DMS53 treated with DMSO at 0.1 percent for 48 hours (cell line): ENCODE measurements around the gene GTF3C5.
"Not testable (repeated sequence)": the region's sequence is repeated elsewhere in the genome, so short reads cannot be mapped to it uniquely, and the experiment has no call there.

ENCODE experiments used
- DNase-seq: peaks from one replicate; lab custom pipeline; 2025; ENCODE audit not compliant: unreplicated experiment; lab: John Stamatoyannopoulos, UW

GTF3C5 gene

DNA sequence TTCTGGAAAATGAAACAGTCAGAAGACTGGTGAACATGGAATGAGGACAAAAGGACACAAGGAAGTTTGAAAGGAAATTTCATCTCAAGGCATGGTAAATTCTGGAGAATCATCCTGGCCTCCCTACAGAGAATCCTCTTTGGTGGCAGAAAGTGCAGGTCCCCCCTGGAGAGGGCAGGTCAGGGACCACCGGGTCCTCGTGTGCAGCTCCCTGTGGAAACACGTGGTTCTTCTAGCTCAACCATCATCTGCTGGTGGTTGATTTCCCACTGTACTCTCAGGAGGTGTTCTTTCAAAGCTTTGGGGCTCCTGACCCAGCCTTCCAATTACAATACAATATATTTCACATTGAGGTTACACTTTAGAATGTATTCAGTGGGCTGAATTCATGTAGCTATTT, 2.6 kb upstream of the GTF3C5 start:
- DNase-seq, result no peak

GRCh38 chr9:133029994-133030316, 842 bp upstream of the GTF3C5 start:
- no peak for DNase-seq

- DNase-seq, result no peak
These were observed 279 bp downstream of the GTF3C5 start for GRCh38 chr9:133031130-133031422.

DNA sequence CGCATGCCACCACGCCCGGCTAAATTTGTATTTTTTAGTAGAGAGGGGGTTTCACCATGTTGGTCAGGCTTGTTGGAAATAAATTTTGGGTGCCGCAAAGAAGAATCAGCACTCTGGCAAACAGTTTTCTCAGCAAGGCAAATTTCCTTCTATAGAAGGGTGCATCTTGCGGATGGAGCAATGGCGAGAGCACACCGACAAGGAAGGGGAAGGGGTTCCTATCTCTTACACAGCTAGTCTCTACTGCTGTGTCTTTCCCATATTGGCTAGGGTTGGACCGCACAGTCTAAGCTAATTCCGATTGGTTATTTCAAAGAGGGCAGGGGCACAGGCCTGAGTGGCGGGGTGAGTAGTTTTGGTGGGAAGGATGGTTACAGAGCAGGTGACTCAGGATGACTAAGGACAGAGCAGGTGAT, 707 bp downstream of the GTF3C5 start:
- DNase-seq, result no peak

GRCh38 chr9:133032171-133032570, 1.4 kb downstream of the GTF3C5 start:
- no peak for DNase-seq

DNA sequence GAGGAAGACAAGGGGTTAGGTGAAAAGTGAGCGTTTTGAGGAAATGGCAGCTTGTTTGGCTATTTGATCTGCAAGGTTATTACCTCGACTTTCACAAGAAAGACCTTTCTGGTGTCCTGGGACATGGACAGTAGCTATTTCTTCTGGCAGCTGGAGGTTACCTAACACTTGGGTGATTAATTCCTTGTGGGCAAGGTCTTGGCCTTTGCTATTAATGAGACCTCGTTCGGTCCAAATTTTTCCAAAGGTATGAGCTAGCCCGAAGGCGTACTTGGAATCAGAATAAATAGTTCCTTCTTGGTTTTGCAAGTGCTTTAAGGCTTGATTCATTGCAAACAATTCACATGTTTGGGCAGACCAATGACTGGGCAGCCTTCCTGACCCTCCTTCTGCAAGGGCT, 4.9 kb downstream of the GTF3C5 start:
- no peak for DNase-seq

DNA sequence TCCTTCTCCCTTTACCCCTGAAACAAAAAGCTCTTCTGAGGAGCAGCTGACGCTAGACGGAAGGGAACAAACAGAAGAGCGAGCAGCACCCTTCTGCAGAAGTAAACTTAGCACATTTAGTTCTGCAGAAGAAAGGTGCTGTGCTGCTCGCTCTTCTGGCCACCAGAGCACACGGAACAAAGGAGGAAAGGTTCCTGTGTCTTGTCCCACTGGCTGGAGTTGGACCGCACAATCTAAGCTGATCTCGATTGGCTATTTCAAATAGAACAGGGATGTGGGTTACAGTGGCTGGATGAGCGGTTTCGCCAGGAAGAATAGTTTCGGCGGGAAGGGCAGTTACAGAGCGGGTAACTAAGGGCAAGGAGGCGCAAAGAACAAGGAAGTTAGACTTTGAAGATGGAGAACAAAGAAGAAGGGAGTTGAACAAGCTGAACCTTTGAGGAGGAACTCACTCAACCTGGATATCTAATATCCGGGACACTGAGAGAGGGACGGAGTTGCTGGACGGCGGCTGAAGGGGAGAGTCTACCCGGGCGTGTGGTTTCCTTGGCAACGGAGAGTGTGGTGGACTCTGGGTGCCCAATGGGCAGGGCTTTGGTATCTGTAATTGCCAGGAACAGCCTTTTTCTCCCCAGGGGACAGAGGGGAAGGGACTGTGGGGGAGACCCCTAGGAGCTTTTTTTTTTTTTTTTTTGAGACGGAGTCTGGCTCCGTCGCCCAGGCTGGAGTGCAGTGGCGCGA, 7.1 kb downstream of the GTF3C5 start:
- no peak for DNase-seq

GRCh38 chr9:133040892-133041479, 10.2 kb downstream of the GTF3C5 start:
- not testable (repeated sequence) for DNase-seq

GRCh38 chr9:133041958-133042357, 11.2 kb downstream of the GTF3C5 start:
- no peak for DNase-seq

DNA sequence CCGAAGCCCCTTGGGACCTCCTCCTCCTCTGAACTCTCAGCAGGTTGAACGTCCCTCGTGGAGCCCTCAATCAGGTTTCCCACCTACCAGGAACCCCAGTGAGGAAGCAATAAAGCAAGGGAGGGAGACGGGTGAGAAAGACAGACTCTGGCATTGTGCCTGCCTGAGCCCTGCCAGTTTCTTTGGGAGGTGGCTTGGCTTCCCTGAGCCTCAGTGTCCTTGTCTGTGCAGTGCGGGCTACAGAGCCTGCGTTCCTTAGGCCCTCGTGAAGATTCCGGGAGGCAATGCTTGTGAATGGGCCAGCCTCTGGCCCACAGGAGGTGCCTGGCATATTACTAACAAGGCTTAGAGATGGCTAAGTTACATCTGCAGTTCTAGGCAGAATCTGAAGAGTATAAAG, 11.9 kb downstream of the GTF3C5 start:
- no peak for DNase-seq

- DNase-seq, result no peak
These were observed 12.7 kb downstream of the GTF3C5 start for GRCh38 chr9:133043449-133044035.

DNA sequence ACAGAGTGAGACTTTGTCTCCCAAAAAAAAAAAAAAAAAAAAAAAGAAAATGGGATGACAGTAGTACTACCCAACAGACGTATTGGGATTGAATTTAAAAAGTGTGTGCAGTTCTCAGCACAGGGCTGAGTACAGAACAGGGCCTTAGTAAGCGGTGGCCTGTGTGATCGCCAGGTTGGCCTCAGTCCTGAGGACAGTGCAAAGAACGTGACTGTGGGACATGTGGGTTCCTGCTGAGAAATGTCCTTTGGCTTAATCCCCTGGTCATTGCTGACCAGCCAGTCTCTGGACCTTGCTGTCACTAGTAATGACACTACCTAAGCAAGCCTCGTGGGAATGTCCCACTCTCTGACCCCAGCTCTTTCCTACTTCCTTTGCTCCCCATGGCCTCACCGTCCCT, 13.3 kb downstream of the GTF3C5 start:
- no peak for DNase-seq

DNA sequence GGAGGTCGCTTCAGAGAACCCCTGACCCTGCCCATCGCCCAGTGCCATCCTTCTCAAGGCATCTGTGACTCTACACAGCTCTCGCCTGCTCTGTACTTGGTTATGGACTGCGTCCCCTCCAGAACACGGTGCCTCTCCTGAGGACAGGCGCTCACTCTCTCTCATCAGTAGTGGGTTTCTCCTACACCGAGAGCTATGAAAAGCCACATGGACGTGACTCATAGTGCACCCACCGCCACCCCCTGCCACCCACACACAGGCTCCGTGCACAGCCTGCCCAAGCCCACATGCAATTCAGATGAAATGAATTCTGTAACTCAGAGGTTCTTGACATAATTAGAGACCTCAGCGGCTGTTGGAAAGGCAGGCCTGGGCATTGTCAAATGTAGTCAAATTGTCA, 13.9 kb downstream of the GTF3C5 start:
- no peak for DNase-seq

DNA sequence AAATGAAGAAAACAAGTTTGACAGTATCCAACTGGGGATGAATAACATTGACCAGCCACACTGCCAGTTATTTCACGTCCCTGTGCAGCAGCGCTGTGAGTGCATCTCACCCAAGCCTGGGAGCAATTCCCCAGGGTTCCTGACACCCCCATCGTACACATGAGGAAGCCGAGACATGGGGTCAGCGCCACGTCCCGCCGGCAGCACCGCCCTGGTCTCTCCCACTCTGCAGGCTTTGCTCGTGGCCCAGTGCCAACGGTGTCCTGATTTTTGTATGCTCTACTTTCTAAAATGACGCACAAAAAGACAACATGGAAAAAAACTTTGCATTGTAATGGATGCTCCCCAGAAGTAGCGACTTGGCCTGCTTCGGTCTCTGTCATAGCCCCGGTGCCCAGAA, 14.3 kb downstream of the GTF3C5 start:
- DNase-seq, result no peak

DNA sequence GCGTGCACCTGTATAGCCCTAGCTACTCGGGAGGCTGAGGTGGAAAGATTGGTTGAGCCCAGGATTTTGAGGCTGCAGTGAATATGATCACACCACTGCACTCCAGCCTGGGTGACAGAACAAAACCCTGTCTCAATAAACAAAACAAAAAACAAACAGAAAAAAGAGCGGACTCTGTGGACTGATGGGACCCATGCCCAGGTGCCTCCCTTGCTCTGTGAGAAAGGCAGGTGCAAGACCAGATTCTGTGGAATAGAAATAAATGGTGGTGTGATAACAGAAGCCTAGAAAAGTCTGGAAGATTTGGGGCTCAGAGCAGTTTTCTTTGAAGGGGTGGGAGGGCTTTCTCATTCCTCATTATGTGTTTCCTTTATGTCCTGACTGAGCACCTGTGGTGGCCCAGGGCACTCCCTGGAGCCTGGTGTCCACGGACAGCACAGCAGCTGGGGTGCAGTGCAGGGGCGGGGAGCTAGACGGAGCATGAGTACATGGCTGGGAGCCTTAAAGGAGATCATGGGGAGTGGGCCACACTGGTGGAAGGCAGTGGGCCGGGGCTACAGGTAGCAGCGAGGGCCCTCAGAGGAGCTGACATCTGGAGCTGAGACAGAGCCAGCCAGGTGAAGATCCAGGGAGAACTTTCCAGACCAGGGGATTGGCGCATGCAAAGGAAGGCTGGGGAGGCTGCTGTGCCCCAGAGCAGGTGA, 15.6 kb downstream of the GTF3C5 start:
- DNase-seq, result no peak

DNA sequence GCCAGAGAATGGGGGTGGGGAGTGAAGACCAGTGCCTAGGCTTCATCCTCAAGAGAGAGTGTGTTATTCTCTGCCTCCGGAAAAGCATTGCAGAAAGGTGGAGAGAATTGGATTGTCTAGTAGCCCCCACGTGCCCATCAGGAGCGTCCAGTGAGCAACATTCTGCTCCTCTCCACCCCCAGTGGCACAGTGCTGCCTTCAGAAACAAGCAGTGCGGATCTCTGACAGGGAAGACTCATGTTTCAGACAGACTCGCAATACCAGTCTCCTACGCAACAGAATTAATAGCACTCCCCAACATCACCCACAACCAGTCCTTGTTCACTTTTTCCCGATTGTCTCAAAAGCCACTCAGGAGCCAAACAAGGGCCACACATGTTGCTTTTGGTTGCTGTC, 16.1 kb downstream of the GTF3C5 start:
- DNase-seq, result no peak

DNA sequence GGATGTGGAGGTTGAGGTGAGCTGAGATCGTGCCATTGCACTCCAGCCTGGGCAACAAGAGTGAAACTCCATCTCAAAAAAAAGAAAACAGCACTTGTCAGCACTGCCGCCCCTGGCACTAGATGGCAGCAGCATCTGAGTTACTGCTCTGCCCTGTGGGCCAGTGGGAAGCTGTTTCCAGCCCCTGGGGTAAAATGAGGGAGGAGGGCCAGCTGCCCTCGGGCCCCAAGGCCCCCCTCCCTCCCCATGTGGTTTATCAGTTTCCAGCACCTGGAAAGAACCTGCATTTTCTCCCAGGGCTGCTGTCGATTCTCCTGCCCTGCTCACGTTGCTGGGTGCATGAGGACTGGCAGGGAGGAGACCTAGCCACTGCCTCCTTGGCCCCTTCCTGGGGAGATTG, 17.8 kb downstream of the GTF3C5 start:
- peak; percentile 38 for DNase-seq

GRCh38 chr9:133049043-133049442, 18.2 kb downstream of the GTF3C5 start:
- DNase-seq, result no peak

DNA sequence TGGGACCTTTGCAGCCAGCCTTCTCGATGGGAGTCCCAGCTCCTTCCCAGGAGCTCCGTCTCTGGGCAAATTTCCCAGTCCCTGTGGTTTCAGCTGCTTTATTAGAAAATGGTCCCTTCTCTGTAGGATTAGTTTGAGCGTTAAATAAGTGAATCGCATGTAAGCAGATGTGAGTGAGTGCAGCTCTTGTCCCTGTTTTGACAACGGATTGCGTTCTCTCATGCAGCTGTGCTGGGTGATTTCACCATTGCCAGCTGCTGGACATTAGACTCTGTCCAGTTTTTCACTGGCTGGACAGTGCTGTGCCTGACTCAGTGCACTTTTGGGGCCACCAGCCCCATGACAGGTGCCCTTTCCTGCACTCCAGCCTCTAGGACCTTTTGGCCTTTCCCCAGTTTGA, 19.3 kb downstream of the GTF3C5 start:
- no peak for DNase-seq

- DNase-seq, result peak; percentile 89
These were observed 20.0 kb downstream of the GTF3C5 start for GRCh38 chr9:133050781-133051180.

- DNase-seq, result no peak
These were observed 20.6 kb downstream of the GTF3C5 start for GRCh38 chr9:133051281-133051900.

DNA sequence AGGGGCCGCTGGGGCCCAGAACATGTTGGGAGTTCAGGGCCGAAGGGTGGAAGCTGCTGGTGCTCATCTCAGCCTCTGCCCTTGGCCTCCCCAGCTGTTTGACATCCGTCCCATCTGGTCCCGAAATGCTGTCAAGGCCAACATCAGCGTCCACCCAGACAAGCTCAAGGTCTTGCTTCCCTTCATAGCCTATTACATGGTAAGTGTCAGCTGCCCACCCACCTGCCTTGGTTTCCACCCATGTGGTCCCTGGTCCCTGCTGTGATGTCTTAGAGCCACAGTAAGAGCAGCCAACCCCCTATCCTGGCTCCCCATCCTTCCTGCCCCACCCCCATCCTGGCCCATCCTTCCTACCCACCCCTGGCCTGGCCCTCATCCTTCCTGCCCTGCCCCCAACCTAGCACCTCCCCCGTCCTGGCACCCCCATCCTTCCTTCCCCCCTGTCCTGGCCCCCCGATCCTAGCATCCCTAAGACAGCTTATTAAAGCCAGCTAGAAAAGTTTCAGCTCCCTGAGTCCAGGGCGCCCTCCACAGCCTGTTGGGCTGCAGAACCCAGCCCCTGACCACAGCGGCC, 21.3 kb downstream of the GTF3C5 start:
- DNase-seq, result no peak
